ENCODE results near the gene NPLOC4.

DNA sequence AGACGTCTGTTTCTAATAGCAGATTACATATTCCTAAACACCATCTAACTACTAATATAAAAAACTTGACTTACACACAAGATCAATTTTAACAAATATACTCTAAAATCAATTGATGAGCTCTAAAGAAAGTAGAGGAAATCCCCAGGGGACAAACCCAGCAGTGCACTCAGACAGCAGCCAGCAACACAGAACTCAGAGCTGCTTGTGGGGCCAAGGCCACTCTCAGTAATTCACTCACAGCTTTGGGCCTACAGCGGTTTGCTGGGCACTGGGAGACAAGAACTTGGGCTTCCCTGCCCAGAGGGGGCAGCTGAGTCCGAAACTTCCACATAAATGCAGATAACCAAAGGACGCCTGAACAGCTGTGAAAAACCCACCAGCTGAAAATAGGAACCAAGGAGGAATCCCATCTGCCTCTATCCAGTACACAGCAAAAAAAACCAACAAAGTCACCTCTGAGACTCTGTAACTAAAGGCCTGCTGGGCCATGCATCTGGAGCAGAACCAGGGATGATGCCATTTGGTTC, 21.4 kb downstream of the NPLOC4 start:
- no peak for TF ChIP-seq POLR2AphosphoS5 (IDR thresholded peaks at IDR 0.05; ENCODE audit: low read depth, low read length)
- TF ChIP-seq, protein P1, sequence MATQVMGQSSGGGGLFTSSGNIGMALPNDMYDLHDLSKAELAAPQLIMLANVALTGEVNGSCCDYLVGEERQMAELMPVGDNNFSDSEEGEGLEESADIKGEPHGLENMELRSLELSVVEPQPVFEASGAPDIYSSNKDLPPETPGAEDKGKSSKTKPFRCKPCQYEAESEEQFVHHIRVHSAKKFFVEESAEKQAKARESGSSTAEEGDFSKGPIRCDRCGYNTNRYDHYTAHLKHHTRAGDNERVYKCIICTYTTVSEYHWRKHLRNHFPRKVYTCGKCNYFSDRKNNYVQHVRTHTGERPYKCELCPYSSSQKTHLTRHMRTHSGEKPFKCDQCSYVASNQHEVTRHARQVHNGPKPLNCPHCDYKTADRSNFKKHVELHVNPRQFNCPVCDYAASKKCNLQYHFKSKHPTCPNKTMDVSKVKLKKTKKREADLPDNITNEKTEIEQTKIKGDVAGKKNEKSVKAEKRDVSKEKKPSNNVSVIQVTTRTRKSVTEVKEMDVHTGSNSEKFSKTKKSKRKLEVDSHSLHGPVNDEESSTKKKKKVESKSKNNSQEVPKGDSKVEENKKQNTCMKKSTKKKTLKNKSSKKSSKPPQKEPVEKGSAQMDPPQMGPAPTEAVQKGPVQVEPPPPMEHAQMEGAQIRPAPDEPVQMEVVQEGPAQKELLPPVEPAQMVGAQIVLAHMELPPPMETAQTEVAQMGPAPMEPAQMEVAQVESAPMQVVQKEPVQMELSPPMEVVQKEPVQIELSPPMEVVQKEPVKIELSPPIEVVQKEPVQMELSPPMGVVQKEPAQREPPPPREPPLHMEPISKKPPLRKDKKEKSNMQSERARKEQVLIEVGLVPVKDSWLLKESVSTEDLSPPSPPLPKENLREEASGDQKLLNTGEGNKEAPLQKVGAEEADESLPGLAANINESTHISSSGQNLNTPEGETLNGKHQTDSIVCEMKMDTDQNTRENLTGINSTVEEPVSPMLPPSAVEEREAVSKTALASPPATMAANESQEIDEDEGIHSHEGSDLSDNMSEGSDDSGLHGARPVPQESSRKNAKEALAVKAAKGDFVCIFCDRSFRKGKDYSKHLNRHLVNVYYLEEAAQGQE (IDR thresholded peaks at IDR 0.05; ENCODE audit: insufficient read depth in 1 of 2, low read depth in 2 of 2, low read length in 2 of 2): no peak
